Measurements from ENCODE around the gene ARHGEF3.

Gene ARHGEF3

DNA sequence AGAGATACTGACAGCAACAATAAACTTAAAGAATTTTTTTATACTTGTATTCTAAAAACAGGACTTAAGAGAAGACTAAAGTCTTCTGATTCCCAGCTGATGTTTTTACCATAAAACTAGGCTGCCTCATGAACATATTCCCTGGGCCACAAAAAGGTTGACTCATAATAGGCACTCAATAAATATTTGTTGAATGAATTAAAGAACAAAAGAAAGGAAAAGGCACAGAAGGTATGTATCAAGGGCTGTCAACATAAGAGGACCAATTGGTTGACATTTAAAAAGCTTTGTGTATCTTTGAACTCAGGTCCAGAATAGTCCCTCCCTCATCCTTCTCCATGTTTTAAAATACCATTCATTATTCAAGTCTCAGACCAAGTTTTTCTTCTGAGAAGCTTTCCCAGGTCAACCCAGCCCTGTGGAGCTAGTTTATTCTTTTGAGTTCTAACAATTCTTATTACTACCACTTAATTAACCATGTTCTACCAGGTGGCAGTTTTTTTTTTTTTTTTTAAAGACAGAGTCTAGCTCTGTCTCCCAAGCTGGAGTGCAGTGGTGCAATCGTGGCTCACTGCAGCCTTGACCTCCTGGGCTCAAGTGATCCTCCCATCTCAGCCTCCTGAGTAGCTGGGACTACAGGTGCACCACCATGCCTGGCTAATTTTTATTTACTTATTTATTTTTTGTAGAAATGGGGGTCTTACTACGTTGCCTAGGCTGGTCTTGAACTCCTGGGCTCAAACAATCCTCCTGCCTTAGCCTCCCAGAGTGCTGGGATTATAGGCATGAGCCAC is 17.5 kb upstream of the ARHGEF3 start:
- DNase-seq, result no peak

DNA sequence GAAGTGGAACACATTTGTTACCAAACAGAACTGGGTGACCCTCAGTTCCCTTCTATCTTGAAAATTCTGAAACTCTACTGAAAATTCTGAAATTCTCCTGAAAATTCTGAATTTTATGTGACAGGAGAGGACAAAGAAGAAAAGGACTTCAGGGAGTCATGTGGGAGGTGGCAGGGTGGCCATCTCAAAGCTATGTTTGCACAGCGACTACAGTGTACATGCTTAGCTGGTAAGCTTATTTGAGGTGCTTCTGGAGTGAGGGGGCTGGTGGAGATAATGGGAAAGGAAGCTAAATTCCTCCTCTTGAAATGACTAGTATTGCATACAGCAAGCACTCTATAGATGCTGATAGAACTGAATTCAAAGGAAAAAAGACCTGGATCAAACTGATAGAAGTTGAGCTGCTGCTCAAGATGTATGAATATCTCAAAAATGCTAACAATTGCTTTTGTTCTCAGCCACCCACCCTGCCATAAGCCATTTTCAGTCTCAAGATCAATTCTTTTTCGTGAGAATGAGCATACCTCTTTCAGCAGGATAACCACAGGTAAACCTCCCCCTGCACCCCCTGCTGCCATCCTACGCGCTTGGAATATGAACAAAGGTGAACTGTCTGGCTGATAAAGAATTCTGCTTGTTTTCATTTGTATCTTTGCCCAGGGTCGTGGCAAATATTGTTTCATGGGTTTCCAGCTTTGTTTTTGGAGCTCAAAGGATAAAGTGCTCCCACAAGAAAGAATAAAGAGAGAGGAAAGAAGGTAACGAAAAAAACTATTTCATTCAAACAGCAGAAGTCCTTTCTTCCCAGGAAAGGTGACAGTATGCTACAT is 16.6 kb upstream of the ARHGEF3 start:
- no peak for DNase-seq

DNA sequence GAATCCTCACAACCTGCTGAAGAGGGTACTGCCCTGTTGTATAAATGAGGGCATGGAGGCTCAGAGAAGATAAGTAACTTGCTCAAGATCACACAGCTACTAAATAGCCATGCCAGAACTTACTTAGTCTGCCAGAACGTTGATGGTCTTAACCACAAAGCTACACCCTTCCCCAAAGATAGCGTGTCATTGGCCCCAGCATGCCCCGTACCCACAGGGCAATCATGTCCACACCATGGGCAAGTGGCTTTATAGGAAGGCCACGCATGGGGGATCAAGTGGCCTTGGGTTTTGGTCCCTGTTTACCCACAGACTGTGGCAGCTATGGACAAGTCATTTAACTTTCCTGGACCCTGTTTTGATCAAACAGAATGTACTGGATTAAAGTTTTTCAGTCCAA is 15.9 kb upstream of the ARHGEF3 start:
- no peak for DNase-seq

DNA sequence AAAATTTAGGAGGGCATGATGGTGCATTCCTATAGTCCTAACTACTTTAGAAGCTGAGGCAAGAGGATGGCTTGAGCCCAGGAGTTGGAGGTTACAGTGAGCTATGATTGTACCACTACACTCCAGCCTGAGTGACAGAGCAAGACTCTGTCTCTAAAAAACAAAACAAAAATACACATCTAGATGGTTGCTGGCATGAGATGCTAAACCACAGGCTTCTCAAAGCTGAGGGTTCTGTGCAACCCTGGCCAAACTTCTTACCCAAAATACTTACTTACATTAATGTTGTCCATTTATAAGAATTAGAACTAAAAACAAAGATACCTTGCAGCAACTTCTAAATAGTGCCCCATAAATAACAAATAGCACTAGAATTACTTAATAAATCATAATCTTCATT is 14.3 kb upstream of the ARHGEF3 start:
- no peak for DNase-seq

DNA sequence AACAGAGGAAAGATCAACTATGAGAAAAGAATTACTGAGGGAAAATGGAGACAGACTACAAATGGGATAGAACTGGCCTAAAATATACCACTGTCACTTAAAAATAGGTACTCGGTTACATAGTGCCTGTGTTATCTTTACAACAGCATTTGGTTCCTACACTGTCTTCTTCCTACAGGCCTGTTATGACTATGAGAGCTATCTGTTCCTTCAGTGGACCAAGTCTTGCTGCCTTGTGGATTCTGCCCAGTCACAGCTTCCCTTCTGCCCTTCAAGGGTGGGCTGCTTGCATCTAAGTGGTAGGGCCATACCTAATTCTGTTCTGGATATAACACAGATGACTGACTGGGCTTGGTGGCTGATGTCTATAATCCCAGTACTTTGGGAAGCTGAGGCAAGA is 13.8 kb upstream of the ARHGEF3 start:
- no peak for DNase-seq

DNA sequence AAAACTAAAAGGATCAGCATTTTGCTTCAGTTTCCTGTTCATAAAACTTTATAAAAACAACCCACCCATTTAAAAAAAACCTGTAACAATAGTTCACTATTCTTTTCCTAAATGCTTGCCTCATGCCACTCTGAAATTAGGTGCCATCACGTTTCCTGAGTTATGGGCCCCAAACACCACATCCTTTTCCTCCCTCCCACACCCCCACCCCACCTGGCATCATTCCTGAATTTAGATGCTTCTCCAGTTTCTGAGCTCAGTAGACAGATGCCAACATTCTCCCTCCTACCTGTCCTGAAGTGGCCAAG is 11.9 kb upstream of the ARHGEF3 start:
- no peak for DNase-seq

DNA sequence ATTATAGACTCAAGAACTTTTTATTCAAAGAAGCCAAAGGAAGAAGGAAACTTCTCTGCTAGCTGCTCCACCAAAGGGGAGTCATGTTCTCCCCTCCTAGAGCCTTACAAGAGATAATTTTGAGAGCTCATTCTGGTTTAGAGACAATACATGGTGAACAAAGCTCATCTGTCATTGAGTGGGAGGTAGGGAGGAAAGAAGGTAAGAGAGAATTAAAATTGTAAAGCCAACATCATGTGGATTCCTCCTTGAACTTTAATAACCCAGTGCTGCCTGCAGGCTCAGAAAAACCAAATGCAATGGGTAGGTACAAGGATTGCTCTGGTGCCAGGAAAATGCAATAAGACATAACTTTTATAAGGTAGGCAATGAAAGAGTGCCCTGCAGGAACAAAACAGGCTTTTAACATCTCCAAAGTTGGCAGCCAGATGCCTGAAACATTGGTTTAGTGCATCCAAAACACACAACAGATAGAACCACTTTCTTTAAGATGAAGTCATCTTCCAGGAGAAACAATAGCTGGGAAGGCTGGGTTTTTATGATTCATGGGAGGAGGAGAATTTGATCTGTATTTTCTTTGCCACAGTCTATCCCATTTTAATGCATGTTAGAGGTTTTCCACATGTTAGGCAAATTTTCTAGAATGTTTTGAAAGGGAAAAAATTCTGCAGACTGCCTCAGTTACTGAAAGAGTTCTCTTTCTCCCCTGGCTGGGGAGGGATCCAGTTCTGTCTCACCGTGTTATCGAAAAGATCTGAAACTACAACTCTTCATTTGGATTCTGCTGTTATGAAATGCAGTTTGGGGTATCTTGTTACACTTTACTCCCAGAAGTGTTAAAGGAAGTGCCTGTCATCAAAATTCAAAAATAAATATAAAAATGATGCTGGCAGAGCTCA is 11.3 kb upstream of the ARHGEF3 start:
- no peak for DNase-seq

DNA sequence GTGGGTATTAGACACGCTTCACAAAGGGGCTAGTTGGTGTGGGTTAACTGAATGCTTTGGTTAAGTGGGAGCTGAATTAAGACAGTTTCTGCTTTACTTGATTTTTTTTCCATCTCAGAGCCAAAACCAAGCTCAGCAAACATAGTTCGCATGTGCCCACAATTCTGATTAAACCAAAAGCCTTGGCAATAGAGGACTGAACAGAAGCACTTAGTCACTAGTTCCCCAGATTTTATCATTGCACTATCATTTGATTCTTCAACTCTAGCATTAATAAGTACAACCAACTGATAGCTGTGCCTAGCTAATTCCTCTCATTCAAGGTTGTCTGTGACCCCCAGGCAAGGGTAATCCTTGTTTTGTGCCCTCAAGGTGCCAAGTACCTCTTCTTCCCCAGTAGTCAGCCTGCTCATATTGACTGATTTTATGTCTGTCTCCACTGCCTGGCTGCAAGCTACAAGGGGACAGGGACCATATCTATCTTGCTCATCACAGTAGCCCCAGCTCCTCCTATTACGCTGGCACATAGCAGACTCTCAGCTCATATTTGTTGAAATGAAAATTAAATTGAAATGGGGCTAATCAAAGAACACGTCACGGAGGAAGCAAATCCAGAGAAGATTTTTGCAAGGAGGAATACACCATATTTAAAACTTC is 9.9 kb upstream of the ARHGEF3 start:
- DNase-seq, result no peak

DNA sequence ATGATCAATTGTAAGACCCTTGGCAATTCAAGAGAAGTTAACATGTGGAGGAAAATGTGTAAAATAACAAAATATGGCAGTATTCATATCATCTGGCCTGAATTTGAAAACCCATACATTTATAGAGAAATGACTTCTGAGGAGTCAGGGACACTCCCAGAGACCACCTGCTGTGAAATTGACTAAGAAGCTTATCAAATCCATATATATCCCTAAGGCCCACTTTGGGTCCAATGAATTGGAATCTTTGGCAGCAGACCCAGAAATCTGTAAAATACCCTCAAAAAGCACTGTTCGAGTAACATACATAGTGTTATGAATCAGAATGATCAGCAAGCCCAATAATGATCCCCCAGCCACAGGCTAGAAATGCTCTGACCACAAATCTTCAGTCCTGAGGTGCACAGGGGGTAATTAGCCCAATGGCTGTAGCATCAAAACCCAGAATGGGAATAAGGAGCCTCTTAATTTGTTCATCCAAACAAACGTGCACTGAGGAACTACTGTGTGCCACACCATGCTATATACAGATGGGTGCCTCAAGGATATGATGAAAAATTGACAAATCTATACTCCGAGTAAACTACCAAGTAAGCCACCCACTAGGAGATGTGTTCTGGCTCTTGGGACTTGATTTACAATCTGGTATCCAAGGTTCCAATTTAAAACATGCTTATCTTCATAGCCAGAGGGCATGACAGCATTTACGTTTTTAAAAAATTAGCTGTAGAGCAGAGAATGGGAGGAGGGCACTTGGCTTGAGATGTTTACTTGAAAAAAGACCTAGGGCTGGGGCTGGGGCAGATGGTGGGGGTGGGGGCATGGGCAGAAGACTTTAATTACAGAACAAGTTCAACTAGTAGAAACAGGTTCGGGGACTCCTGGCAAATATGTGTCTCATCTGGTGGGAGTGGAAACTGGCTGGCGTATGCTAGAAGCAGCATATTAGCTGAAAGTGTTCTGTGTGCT is 9.1 kb upstream of the ARHGEF3 start:
- no peak for DNase-seq

DNA sequence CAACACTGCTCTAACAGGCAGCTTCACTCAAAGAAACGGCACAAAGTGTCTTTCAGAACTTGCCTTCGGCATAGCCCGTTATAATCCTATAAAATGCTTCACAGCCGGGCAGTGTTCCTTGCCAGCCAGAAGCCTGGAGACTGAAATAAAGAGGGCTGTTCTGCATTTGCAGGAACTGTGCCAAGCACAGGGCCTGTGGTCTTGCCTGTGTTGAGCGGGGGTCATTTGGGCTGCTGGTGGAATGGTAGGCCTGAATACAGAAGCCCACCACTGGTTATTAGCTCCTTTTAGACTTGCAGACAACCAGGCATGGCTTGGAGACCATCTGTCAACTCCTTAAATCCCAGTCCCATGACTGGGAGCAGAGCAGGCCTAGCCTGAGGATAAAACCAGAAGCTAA is 4.7 kb upstream of the ARHGEF3 start:
- peak; percentile 16 for DNase-seq

DNA sequence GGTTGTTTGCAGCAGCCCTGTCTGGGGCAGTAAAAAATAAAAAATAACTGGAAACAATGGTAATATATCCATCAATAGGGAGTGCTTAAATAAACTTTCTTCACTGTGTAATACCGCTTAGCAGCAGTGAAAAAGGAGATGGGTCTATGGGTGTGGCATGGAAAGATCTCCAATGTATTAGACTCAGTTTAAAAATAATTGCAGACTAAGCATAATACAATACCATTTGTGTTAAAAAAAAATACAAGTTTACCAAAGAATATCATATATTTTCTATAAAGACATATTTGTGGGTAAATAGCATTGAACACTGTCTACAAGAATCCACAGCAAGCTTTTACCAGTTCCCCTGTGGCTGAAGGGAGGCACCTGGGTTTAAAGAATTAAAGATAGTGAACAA is 1.0 kb upstream of the ARHGEF3 start:
- DNase-seq, result no peak

DNA sequence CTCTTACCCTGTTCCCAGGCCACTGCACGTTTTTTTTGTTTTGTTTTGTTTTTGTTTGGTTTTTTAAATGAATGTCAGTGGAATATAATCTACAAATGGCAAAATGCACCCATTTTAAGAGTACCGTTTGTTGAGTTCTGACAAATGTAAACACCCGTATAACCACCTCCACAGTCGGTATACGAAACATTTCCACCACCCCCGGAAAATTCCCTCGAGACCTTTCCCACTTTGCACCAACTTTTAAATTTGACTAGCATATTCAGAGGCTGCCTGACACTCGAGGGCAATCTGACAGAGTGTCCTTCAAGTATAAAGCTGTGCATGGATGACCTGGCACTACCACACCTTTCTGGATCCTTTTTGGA is 613 bp upstream of the ARHGEF3 start:
- DNase-seq, result no peak

DNA sequence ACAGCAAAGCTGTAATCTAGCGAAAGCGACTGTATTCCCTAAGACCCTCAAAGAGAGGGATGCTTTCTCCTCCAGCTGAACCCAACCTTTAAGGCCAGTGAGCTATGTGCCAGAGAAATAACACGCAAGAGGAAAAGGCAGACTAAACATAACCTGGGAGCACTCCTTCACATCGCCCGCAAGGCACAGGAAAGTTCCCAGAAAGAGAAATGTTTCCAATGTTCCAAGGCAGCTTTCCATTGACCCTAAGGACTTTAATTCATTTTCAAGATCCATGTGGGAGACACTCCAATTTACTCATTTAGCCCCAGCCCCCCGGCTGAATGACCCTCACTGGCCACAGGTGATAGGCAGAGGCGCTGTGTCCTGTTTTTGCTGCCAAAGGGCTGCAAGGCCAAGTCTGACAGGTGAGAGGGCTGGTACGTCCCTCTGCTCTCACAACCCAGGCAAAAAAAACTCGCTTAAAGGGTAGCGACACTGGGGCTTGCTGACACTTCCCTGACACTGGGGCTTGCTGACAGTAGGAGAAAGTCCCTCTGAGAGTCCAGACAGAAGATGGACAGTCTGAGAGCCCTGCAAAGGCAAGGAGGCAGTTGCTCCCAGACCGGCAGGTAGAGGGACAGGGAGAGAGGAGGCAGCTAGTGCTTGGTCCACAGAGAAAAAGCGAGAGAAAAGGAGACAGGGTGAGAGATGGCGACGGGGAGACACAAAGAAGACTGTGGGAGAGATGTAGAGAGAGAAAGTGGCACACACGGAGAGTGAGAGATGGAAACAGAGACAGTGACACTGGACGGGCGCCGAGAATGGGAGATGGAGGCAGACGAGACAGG is 702 bp downstream of the ARHGEF3 start:
- DNase-seq, result no peak

DNA sequence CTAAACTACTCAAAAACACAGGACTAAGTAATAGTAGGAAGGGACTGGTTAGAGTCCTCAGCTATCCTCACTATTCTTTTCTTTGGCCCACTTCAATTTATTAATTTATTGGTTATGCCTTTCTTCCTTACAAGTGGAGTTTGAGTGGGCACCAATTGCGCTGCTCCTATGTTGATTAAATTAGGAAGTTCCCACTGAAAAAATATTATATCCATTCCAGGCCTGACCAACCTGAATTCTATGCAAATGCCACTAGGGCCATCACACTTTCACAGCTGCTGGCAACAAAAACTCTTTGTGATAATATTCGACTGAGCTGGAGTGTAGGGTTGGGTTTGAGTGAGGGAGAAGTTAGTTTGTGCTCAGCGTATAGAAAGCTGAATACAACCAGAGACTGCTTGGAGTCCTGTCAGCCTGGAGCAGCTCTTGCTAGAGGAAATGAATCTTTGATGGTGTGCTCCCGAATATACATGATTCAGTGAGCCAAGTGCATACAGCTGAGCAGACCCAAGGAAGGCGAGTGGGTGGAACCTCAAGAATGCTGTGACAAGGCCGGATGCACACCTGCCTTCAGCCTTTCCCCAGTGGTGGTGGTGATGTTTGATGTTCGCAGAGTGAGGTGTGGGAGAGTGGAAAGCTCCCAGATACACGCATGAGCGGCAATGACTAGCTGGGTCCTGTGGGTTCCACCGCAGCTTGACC is 1.5 kb downstream of the ARHGEF3 start:
- no peak for DNase-seq

DNA sequence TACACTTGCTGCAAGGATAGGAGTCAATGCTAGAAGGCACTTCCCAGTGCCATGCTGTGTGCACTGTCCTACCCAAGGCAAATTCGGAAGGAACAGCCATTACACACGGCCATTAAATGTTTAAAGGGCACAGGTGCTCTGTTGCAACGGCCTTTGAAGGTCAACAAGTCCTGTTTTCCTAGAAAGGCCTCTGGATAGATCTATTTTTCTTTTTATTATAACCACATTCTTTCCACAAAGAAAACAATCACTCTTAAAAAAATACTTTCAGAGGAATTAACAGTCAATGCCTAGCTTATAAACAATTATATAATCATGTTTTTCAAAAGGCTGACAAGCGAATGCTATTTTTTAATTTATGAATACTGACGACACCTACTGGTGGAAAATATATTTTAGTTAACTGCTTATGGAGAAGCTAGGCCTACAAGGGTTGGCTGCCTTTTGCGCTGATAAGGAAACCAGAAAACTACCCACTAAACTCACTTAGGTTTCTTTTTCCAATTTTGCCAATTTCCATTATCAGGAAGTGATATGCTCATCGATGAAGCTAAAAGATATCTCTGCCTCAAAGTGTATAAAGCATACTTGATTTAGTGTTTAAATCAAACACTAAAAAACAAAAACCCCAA is 2.4 kb downstream of the ARHGEF3 start:
- DNase-seq, result peak; percentile 11

DNA sequence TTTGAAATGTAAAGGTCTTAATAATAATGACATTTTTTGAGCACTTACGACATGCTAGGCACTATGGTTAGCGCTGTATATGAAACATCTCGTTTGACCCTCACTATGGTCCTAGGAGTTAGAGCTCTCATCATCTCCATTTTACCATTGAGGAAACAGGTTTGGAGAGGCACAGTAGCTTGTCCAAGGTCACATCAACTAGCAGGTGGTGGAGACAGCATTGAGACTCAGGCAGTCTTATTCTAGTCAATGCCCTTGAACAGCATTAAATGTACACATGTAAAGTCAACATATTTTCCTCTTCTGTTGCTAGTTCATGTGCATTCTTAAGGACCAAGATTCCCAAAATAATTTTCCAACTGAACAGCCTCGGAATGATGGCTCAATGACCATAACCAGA is 4.8 kb downstream of the ARHGEF3 start:
- no peak for DNase-seq

DNA sequence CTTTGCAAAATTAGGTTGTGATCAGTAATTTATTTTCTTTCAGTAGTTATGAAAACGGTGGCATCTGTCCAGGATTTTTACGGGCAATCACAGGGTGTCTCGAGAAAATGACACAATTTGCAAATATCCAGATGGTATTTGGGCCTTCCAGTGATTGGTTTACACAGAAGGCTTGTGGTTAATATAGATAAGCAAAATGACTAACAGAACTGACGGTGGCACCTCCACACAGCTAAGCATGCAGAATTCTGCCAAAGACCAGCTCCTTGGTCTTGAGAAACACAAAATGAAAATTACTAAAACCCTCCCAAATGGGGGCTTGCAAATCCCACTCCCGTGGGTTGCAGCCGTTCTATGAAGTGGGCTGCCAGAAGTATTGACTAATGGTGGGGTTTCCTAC is 5.5 kb downstream of the ARHGEF3 start:
- DNase-seq, result no peak

DNA sequence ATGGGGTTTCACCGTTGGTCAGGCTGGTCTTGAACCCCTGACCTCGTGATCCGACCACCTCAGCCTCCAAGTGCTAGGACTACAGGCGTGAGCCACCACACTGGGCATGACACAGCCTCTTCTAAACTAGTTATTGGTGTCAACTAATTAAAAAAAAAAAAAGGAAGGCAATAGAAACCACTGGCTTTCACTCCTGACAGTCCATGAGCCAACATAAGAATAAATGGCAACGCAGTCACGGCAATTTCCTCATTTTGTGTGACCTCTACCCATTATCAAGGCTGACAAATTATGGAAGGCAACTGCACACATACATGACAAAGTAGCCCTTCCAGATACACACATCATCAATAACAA is 5.9 kb downstream of the ARHGEF3 start:
- no peak for DNase-seq

DNA sequence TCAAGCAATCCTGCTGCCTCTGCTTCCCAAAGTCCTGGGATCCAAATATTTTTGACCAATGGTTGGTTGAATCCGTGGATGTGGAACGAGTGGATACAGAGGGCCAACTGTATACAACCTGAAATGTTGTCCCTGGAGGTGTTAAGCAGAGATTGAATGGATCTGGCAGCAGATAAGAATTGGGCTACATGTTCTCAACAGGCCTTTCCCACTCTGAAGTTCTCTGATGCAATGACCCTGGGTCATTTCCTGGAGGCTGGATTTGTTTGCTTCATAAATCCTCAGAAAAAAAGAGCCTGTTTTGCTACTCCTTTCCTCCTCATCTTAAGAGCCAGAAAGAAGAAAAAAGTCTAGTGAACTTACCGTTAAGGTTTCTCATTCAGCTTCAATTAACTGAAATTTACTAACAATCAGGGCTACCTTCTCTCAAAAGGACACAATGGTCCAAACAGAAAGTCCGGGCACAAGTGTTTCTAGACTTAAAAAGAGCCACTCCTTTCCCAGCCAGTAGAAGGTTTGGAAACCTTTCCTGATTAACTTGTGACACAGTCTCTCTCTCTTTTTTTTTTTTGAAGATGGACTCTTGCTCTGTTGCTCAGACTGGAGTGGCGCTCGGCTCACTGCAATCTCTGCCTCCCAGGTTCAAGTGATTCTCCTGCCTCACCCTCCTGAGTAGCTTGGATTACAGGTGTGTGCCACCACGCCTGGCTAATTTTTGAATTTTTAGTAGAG is 6.5 kb downstream of the ARHGEF3 start:
- no peak for DNase-seq
